HUES48 (cell line): ENCODE measurements around the gene ANKRD11.

ENCODE experiments used
- H3K27ac ChIP-seq: one replicate; pipeline ENCODE4 v1.7.0; 2013; ENCODE audit warnings: low read depth, low read length, inconsistent platforms
- H3K27me3 ChIP-seq: 2 replicates; pipeline ENCODE4 v1.6.1; 2013; ENCODE audit warnings: mild to moderate bottlenecking, low read length; ENCODE audit not compliant: control insufficient read depth, insufficient read depth
- H3K36me3 ChIP-seq: 2 replicates; pipeline ENCODE4 v1.6.1; 2013; ENCODE audit warnings: low read length; ENCODE audit not compliant: control insufficient read depth, insufficient read depth
- H3K4me1 ChIP-seq: 2 replicates; pipeline ENCODE4 v1.6.1; 2013; ENCODE audit warnings: mild to moderate bottlenecking, low read length; ENCODE audit not compliant: control insufficient read depth, insufficient read depth
- H3K4me3 ChIP-seq: 2 replicates; pipeline ENCODE4 v1.5.1; 2013; ENCODE audit warnings: mild to moderate bottlenecking, low read depth, low read length
- H3K9ac ChIP-seq: 2 replicates; pipeline ENCODE4 v1.6.1; 2013; ENCODE audit warnings: mild to moderate bottlenecking, low read depth, low read length, moderate library complexity
- H3K9me3 ChIP-seq: 2 replicates; pipeline ENCODE4 v1.6.1; 2013; ENCODE audit warnings: low read length; ENCODE audit not compliant: control insufficient read depth, insufficient read depth

Gene ANKRD11

GRCh38 chr16:89361751-89362539, 128.4 kb downstream of the ANKRD11 start:
- H3K27ac ChIP-seq, result peak overlapping the region; percentile 1
- peak overlapping the region; percentile 43; the same call in 1 of the 2 replicates for H3K9ac ChIP-seq

GRCh38 chr16:89360760-89361435, 129.5 kb downstream of the ANKRD11 start:
- no peaks in the 10 kb centered on the region for H3K9me3 ChIP-seq
- peak overlapping the region; percentile 39 for H3K27ac ChIP-seq
- H3K36me3 ChIP-seq, result 0 out of 2 replicates have a peak, but pooled peaks cover 4% of the 10 kb centered on the region
- H3K4me3 ChIP-seq, result no peak overlapping the region
- no peaks in the 10 kb centered on the region for H3K27me3 ChIP-seq
- H3K9ac ChIP-seq, result no peak overlapping the region
- H3K4me1 ChIP-seq, result peaks cover 50% of the 10 kb centered on the region

More at GRCh38 chr16:89361751-89362539, 128.4 kb downstream of the ANKRD11 start:
- Histone ChIP-seq H3K27me3 (no peaks in the 10 kb centered on the region), H3K36me3 (0 out of 2 replicates have a peak, but pooled peaks cover 4% of the 10 kb centered on the region), H3K4me1 (peaks cover 50% of the 10 kb centered on the region), H3K9me3 (no peaks in the 10 kb centered on the region), H3K4me3 (no peak overlapping the region)

GRCh38 chr16:89359264-89360147, 130.9 kb downstream of the ANKRD11 start:
- Histone ChIP-seq H3K4me1 (peaks cover 46% of the 10 kb centered on the region), H3K4me3 (no peak overlapping the region), H3K27ac (no peak overlapping the region), H3K9ac (no peak overlapping the region), H3K27me3 (no peaks in the 10 kb centered on the region), H3K9me3 (no peaks in the 10 kb centered on the region), H3K36me3 (0 out of 2 replicates have a peak, but pooled peaks cover 4% of the 10 kb centered on the region)

GRCh38 chr16:89358030-89359005, 132.0 kb downstream of the ANKRD11 start:
- no peak overlapping the region for H3K9ac ChIP-seq
- no peaks in the 10 kb centered on the region for H3K9me3 ChIP-seq
- H3K36me3 ChIP-seq, result 0 out of 2 replicates have a peak, but pooled peaks cover 4% of the 10 kb centered on the region
- H3K27me3 ChIP-seq, result no peaks in the 10 kb centered on the region
- H3K4me3 ChIP-seq, result no peak overlapping the region
- no peak overlapping the region for H3K27ac ChIP-seq
- H3K4me1 ChIP-seq, result peaks cover 35% of the 10 kb centered on the region

- Histone ChIP-seq H3K27ac (no peak overlapping the region), H3K9me3 (no peaks in the 10 kb centered on the region), H3K9ac (no peak overlapping the region), H3K4me3 (no peak overlapping the region), H3K27me3 (no peaks in the 10 kb centered on the region), H3K36me3 (0 out of 2 replicates have a peak, but pooled peaks cover 4% of the 10 kb centered on the region), H3K4me1 (peaks cover 33% of the 10 kb centered on the region)
Observed at GRCh38 chr16:89357055-89357816, 133.1 kb downstream of the ANKRD11 start.

GRCh38 chr16:89355686-89356085, 134.7 kb downstream of the ANKRD11 start:
- peaks cover 18% of the 10 kb centered on the region for H3K4me1 ChIP-seq
- no peaks in the 10 kb centered on the region for H3K27me3 ChIP-seq
- no peak overlapping the region for H3K27ac ChIP-seq
- 0 out of 2 replicates have a peak, but pooled peaks cover 4% of the 10 kb centered on the region for H3K36me3 ChIP-seq
- H3K9ac ChIP-seq, result no peak overlapping the region
- no peak overlapping the region for H3K4me3 ChIP-seq
- no peaks in the 10 kb centered on the region for H3K9me3 ChIP-seq

GRCh38 chr16:89355007-89355406, 135.4 kb downstream of the ANKRD11 start:
- no peak overlapping the region for H3K4me3 ChIP-seq
- H3K27me3 ChIP-seq, result no peaks in the 10 kb centered on the region
- H3K36me3 ChIP-seq, result no peaks in the 10 kb centered on the region
- no peak overlapping the region for H3K27ac ChIP-seq
- H3K9me3 ChIP-seq, result no peaks in the 10 kb centered on the region
- H3K9ac ChIP-seq, result no peak overlapping the region
- H3K4me1 ChIP-seq, result peaks cover 11% of the 10 kb centered on the region

- no peak overlapping the region for H3K9ac ChIP-seq
- no peaks in the 10 kb centered on the region for H3K27me3 ChIP-seq
- H3K27ac ChIP-seq, result no peak overlapping the region
- H3K9me3 ChIP-seq, result no peaks in the 10 kb centered on the region
- no peak overlapping the region for H3K4me3 ChIP-seq
- peaks cover 9% of the 10 kb centered on the region for H3K4me1 ChIP-seq
- H3K36me3 ChIP-seq, result no peaks in the 10 kb centered on the region
Observed at GRCh38 chr16:89354325-89354724, 136.0 kb downstream of the ANKRD11 start.

- H3K4me3 ChIP-seq, result no peak overlapping the region
- no peaks in the 10 kb centered on the region for H3K27me3 ChIP-seq
- no peaks in the 10 kb centered on the region for H3K9me3 ChIP-seq
- H3K36me3 ChIP-seq, result no peaks in the 10 kb centered on the region
- peaks cover 12% of the 10 kb centered on the region for H3K4me1 ChIP-seq
- H3K27ac ChIP-seq, result no peak overlapping the region
- H3K9ac ChIP-seq, result no peak overlapping the region
Observed at GRCh38 chr16:89352091-89352681, 138.2 kb downstream of the ANKRD11 start.
